GM18519 (cell line): ENCODE measurements around the gene STX18.
"Not testable (repeated sequence)": the region's sequence is repeated elsewhere in the genome, so short reads cannot be mapped to it uniquely, and the experiment has no call there.

ENCODE experiments used
- ATAC-seq: cut with Tn5 transposase; IDR thresholded peaks from one replicate; pipeline ENCODE4 v1.9.1; 2021; ENCODE audit warnings: mild to moderate bottlenecking, moderate library complexity; ENCODE audit not compliant: unreplicated experiment, low FRiP score

The STX18 gene

GRCh38 chr4:4558881-4559280 lies 17.0 kb upstream of the STX18 start:
- no peak for ATAC-seq

GRCh38 chr4:4555916-4556315 lies 14.1 kb upstream of the STX18 start:
- no peak for ATAC-seq

DNA sequence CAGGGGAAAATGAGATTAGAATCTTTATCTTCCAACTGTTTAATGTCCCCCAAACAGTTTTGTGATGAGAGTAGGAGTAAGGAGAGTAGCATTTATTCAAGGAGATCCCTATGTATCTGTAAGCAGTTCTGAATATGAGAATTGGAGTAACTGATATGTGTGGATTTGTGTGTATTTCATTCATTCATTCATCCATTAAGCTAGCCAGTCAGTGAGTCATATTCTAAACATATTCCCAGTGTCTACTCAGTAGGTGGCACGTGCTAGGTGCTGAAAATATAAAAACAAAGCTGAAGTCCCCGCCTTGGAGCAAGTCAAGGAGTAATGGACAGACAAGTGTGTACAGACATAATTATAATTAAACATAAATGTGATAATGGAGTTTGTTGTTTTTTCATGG lies 12.4 kb upstream of the STX18 start:
- ATAC-seq, result no peak

- ATAC-seq, result not testable (repeated sequence)
Measured at GRCh38 chr4:4552042-4552441, 10.2 kb upstream of the STX18 start.

- not testable (repeated sequence) for ATAC-seq
Measured at GRCh38 chr4:4550161-4550560, 8.3 kb upstream of the STX18 start.

DNA sequence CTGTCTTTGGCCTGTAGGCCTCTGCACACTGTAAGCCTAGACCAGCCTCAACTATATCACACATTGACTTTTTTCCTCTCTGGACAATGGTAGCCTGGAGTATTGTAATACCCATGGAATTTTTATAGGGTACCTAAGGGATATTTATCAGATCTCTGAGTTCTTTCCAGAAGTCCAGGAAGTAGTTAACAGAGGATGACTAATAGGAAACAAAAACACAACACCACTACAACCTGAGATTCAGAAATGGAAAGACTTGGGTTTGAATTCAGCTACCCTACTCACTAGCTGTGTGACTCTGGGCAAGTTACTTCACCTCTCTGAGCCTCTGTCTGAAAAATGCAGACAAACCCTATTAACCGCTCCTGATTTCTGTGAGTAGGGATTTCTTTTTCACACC lies 7.7 kb upstream of the STX18 start:
- no peak for ATAC-seq

- ATAC-seq, result no peak
Measured at GRCh38 chr4:4542774-4543485, 1.1 kb upstream of the STX18 start.

DNA sequence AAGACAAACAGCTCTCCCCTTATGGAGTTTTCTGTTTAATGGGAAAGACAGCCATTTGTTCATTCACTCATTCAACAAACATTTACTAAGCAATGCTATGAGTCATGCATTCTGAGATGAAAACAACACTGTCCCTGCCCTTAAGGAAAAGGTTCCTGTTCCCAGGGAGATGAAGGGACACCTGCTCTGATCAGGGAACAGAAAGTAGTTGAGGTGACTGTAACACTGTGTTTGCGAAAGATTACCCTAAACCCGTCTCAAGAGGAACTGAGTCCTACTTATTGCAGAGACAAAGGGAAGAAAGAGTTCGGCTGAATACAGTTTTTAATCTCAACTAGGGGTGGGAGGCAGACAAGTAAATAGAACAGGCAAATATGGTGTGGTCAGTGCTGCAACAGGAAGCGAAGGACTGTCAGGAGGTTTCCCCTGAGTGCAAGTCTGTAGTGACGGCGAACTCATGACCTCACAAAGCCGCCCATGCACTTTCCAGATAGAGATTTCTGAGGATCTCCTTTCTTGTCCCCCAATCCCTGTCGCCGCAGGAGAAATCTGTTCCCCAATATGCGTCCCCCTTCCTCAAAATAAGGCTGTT lies 712 bp downstream of the STX18 start:
- ATAC-seq, result no peak

DNA sequence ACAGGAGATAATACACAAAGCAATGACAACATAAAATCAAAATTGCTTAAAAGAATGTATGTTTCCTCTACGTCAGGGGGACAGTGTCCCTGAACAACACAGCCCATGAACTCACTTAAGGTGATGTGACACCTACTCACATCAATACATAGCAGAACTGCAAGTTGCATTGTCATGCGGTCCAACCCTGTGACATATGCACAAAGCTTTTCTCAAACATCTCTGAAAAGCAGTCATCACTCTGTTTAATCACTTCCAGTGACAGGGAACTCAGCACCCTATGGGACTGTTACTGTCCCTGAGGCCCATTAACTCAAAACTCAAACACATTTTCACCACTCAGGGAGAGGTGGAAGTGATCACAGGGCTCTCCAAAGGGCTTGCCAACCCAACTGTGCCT lies 2.4 kb downstream of the STX18 start:
- ATAC-seq, result no peak

GRCh38 chr4:4535590-4535989 lies 6.3 kb downstream of the STX18 start:
- ATAC-seq, result no peak

- ATAC-seq, result no peak
Measured at GRCh38 chr4:4534515-4535145, 7.2 kb downstream of the STX18 start.

GRCh38 chr4:4533461-4534169 lies 8.2 kb downstream of the STX18 start:
- no peak for ATAC-seq

- no peak for ATAC-seq
Measured at GRCh38 chr4:4532371-4533154, 9.3 kb downstream of the STX18 start.

GRCh38 chr4:4529392-4529791 lies 12.5 kb downstream of the STX18 start:
- no peak for ATAC-seq

DNA sequence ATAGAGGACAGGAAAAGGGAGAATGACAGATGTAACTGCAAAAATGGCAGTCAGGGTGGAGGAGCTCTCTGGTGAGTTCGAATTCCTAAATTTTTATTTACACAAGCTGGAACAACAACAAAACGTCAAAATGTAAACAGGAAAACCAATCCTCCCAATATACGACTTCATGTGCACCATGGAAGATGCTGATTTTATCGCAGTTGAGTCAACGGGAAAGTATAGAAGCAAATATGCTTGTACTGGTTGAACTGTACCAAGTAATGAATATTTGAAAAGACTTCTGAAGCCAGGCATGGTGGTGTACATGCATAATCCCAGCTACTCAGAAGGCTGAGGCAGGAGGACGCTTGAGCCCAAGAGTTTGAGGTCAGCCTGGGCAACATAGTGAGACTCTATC lies 15.4 kb downstream of the STX18 start:
- ATAC-seq, result no peak

GRCh38 chr4:4524364-4524763 lies 17.5 kb downstream of the STX18 start:
- ATAC-seq, result peak; percentile 94

DNA sequence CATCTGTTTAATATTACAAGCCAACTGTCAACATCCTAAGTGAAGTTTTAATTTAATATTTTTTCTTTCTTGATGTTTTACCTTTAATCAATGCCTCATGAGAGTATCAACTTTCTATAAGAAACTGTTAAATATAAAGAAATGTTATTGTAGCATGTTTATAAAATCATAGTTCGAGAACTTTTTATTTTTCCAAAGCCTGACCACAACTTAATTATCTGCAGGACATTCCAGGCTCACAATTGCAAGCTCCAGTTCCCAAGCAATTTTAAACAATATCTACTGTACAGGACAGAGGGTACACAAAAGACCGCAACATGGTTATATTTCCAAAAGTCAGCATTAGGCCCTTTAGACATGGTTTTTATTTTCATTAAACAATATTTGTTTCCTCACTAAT lies 20.1 kb downstream of the STX18 start:
- no peak for ATAC-seq

DNA sequence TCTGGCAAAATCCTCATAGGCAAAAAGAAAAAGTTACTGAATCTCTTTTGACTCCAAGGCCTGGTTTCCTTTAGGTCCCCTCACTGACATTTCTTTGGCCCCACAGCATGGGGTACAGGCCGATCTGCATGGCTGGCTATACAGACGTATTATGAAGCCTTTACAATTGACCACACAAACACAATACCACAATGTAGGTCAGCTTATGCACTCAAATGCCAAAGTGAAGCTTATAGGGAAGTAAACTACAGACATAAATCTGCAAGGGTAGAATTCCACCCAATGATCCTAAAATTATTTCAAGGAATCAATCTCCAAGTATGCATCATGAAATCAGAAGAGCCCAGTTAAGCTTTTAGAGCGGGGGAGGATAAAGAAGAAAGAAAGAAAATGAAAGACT lies 20.7 kb downstream of the STX18 start:
- ATAC-seq, result no peak

- ATAC-seq, result no peak
Measured at GRCh38 chr4:4519297-4519894, 22.5 kb downstream of the STX18 start.

DNA sequence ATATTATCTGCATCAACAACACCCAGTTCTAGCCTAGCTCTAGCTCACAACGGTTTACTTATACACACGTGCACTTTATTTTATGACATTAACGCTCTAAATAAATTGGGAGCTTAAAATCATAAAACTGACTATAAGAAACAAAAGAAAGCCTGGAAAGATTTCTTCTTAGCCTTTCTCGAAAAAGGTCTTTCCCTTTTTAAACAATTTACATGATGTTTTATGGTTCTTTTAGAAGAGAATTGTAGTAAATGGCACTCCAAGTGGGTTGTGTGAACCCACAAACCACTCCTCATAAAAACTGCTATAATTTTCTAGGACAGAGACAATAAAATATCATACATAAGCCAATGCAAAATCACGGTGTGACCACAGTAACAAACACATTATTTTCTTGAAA lies 23.1 kb downstream of the STX18 start:
- no peak for ATAC-seq
